Activated CD8-positive, alpha-beta memory T cell treated with anti-CD3 and anti-CD28 coated beads, Interleukin-2, amount 50 U/mL, for 1 hour (primary cell): ENCODE measurements around the gene CAMK4.
"Not testable (repeated sequence)": the region's sequence is repeated elsewhere in the genome, so short reads cannot be mapped to it uniquely, and the experiment has no call there.

Source experiments
- DNase-seq: peaks from one replicate; pipeline ENCODE4 v3.0.0-alpha.2; 2020; ENCODE audit errors: extremely low read depth

Gene CAMK4

DNA sequence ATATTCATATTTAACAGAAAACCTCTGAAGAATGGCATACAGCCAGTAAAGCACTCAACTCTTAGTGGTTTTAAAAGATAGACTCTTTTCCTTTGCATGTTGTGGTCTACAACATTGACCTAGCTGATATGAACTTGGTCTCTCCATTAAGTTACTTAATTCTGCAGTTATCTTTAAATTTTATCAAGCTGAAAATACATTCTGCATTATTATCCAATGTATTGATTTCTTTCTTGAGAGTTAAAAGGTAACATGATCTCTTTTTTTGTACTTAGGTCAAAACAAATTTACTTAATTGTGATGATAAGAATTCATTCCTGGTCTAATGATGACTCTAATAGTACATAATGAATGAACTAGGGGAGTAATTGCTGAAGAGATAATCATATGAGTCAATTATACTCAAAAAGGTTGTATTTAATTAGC, 155.2 kb downstream of the CAMK4 start:
- no peak for DNase-seq

DNA sequence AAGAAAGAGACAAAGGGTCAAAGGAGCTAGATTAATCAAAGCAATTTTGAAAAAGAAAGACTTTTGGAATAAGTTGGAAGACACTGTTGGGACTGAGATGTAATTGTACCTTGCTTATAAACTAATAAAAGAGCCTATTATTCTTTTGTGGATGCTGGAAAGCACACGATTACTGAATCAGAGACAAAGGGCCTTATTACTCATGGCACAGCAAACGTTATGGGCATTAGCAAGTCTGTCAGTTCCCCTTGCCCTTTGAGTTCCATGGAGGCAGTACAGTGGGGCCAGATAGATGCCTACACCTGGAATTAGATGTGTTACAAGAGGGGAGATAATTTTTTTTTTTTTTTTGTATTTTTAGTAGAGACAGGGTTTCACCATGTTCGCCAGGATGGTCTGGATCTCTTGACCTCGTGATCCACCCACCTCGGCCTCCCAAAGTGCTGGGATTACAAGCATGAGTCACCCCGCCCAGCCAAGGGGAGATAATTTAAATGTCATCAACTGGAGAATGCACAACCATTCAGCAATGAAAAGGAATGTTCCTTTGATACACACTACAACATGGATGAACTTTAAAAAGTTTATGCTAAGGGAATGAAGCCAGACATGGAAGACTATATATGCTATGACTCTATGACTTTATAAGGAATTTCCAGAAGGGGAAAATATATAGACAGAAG, 159.2 kb downstream of the CAMK4 start:
- no peak for DNase-seq

DNA sequence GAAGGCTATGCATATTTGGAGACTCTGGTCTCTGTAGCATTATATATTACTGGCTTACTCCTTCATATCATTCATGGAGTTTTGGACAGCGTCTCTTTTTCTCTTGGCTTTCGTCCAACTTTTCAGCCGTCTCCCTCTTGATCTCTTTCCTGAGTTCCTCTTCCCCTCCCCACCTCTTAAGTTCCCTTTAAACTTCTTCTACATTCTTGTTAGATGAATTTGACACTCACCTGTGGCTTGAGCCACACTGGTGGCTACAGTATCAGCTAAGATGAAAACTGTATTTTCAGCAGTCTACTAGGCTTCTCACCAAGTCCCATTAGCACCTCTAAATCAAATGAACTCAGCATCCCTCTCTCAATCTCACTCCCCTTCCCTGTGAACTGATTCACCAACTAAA, 160.0 kb downstream of the CAMK4 start:
- no peak for DNase-seq

DNA sequence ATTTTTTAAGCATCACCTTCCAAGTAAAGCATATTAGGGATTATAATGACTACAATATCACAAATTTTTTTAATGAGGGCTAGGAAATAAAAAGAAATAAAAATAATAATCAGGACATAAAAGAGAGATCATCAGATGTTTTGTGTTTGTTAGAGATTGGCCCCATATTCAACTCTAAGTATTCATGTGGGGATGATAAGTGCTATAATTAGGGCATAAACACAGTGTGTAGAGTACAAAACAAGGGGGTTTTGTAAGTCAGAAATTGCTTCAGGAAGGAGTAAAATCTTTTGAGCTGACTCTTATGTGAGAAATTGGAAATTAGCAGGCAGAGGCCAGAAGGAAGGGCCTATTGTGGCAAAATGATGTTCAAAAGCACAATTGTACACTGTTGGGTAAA, 160.9 kb downstream of the CAMK4 start:
- no peak for DNase-seq

DNA sequence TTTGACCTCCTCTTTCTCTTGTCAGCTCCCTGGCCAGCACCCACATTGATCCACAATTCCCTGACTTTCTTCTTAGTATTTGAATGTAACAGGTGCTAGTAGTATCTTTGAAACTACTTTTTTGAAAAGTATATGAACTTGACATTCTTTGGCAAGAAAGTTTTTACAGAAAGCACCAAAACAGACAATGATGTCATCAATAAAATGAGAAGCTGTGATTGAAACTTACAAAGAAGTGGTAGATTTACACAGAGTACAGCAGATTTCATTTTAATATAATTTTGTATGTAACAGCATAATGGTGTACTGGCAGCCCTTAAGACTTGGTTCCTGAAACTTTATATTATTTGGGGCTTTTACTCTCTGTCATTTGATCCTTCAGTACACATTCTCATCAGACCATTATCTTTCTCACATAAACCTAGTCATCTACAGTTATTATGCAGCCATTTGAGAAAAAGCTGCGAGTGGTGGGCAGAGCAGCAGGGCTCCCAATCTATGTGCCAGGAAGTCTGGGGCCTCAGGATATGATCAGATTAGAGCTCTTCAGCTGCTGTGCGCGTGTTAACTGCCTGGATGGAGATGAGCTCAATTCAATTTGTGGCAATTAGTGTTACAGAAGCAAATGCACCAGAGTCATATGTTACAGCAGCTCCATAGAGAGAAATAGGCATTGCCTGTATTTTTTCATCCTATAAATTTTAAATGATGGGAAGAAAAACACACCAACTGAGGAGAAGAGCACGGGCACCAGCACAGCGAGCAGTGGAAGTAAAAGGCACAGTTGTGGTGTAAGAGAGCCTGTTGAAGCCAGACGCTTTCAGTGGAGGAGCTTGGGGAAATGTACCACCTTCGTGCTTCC, 162.0 kb downstream of the CAMK4 start:
- DNase-seq, result no peak

DNA sequence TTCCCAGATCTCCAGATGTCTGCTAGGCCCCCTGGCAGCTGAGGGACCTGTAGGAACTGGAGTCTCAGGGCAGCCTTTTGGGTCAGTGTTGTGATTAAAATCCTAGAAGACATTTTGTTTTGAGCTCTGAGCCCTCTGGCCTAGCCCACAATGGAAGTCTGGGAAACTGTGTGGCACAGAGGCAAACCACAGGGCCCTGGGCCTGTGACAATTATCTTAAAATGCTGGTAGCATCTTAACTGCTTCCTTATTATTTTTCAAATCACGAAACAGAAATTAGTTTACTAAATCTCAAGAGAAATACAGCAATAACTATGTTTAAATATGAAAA, 162.6 kb downstream of the CAMK4 start:
- no peak for DNase-seq

DNA sequence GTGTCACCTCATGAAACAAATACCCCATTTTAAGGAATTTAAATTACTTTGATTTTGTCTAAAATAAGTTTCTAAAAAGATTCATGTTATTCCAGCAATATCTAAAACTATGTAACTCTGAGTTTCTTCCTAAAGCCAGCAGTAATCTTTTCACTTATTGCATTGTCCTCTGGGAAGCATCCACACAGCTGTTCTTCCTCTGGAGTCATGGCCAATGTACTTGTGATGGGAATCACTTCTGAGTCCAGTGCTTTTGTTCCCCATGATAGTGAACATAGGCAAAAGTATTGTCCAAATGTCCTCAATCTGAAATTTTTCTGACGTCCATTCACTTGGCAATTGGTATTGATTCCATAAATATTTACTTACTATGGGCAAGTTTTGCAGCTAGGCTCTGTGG, 163.2 kb downstream of the CAMK4 start:
- DNase-seq, result no peak

DNA sequence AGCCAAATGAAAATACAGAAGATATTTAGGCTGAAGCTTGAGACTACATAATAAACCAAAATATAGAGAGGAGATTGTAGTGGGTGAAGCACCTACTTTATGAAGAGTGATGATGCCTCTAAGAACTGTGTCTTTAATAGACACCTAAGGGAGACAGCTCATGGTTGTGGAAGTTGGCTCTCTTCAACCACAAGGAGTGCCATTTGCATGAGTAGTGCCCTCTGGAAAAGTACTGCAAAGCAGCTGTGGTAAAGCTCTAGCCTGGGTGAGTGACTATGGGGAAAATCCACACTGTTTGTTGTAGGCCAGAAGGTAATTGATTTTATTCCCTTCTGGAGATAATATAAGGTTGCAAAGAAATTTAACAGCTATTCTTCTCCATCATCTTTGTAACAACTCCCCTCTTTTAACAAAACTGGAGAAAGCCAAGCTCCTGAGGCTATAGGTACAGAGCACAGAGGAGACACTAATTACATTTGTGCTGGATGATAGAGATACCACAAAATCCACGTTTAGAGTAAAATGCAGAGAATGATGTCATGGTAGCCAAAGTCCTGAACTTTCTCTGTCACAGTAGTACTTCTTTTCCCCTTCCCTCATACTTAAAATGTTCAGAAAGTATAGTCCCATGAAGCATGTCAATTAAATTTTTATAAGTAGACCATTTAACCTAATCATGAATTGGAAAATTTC, 165.4 kb downstream of the CAMK4 start:
- DNase-seq, result no peak

DNA sequence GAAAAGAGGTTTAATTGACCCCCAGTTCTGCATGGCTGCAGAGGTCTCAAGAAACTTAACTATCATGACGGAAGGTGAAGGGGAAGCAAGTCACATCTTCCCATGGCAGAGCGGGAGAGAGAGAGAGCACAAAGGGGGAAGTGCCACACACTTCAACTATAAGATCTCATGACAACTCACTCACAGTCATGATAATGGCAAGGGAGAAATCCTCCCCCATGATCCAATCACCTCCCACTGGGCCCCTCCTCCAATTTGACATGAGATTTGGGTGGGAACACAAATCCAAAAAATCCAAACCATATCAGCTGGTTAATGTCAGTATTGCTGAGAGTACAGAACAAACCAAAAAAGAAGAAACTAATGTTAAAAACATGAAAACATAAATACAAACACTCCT, 168.0 kb downstream of the CAMK4 start:
- DNase-seq, result no peak

DNA sequence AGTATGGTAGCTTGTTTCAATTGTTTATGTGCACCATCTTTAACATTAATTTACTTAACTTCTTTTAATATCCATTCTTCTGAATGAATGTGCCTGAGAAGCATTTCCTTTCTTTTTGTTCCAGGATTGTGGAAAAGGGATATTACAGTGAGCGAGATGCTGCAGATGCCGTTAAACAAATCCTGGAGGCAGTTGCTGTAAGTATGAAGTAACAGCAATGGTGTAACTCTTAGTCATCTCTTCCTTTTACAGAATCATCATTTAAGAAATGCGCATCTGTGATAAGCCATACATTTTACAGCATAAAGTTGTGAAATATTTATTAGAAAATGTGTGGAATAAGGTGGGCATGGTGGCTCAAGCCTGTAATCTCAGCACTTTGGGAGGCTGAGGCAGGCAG, 170.4 kb downstream of the CAMK4 start:
- no peak for DNase-seq

DNA sequence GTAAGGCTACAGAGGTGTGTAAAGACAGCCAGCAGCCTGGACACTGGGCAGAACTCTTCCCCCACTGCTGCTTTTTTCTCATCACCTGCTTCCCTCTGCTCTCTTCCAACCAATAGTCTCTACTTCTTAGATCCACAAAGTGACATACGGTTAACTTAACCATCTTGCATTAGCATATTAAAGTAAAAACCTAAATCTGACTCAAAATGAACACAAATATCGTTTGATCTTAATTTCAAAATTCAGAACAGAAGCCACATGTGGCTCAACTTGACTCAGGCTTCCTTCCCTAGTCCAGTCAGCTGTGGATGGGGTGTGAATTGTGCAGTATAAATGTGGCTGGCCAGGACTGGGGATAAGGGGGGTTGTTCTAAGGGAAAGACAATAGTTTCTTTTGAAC, 173.8 kb downstream of the CAMK4 start:
- DNase-seq, result no peak

DNA sequence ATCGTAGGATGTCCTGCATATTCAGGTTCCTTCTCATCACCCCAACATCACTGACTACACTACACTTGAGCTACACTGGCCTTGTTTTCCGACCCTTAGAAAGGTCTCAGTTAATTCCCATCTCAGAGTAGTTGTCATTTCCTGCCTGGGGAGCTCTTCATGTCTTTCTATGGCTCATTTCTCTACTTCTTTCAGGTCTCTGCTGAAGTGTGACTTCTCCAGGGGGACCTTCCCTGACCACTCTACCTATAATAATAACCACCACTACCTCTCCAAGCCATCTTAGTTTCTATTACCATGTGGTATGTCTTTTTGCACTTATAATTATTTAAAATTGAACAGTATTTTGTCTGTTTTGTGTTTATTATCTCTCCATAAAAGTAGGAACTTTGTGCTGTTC, 174.9 kb downstream of the CAMK4 start:
- DNase-seq, result no peak

DNA sequence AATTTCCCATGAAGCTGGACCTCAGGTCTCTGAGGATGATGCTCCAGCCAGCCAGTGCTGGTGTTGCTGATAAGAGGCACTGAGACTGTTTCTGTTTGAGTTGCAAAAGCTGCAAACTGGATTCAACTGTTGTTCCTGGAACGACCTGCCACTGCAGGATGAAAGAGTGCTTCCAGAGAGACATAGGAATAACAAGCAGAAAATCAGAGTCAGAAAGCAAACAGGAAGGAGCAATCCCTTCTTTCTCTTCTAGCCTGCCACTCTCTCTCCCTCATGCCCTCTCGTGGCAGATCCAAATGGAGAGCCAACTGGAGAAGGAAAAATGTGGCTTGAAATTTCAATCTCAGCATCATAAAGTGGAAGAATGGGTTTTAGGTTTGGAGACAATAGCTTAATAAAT, 177.7 kb downstream of the CAMK4 start:
- no peak for DNase-seq

DNA sequence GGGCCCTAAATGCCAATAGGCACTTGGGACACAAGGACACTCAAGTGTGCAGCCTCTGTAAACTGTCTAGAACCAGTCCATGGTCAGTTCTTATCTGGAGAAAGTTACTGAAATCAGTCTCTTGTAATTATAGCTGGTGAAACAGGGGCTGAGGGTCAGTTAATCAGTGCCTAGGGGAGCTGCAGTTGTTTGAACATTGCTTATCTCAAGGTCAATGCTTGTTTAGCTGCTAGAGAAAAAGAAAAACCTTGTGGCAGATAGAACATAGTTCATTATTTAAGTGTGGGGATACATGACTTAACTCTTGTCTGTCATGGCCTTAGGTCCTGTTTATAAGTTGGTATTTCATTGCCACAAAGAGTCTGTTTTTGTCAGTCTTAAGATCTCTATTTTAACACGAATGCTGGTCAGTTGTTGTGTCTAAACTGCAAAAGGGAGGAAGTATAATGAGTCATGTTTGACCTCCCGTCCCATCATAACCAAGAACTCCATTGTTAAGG, 180.1 kb downstream of the CAMK4 start:
- DNase-seq, result no peak

DNA sequence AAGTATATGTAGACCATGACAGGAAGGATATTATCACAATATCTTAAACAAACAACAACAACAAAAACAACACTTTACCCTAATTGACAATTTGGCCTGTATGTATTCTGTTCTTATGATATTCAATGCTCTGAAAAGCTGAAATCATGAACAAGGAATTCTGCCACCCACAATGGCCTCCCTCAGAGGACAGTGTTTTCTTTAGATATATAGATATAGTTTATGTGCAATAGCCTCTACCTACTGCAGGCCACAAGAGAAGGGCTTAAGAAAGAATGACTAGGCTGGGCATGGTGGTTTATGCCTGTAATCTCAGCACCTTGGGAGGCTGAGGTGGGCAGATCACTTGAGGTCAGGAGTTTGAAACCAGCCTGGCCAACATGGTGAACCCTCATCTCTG, 183.4 kb downstream of the CAMK4 start:
- DNase-seq, result no peak

DNA sequence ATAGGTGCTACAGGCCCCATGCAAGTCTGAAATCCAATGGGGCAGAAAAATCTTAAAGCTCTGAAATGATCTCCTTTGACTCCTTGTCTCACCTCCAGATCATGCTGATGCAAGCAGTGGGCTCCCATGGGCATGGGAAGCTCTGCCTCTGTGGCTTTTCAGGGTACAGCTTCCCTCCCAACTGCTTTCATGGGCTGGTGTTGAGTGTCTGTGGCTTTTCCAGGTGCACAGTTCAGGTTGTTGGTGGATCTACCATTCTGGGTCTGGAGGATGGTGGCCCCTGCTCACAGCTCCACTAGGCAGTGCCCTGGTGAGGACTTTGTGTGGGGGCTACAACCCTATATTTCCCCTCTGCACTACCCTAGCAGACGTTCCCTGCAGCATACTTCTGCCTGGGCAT, 184.6 kb downstream of the CAMK4 start:
- DNase-seq, result no peak

DNA sequence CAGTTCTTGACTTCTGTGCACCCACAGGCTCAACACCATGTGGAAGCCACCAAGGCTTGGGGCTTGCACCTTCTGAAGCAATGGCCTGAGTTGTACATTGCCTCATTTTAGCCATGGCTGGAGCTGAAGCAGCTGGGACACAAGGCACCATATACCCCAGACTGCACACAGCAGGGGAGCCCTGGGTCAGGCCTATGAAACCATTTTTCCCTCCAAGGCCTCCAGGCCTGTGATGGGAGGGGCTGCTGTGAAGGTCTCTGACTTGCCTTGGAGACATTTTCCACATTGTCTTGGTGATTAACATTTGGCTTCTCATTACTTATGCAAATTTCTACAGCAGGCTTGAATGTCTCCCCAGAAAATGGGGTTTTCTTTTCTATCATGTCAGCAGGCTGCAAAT, 185.1 kb downstream of the CAMK4 start:
- not testable (repeated sequence) for DNase-seq

DNA sequence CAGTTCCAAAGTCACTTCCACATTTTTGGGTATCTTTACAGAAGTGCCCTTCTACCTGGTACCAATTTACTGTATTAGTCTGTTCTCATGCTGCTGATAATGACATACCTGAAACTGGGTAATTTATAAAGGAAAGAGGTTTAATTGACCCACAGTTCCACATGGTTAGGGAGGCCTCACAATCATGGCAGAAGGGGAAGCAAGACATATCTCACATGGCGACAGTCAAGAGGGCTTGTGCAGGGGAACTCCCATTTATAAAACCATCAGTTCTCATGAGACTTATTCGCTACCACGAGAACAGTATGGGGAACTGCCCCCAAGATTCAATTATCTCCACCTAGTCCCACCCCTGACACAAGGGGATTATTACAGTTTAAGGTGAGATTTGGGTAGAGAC, 185.9 kb downstream of the CAMK4 start:
- DNase-seq, result not testable (repeated sequence)

DNA sequence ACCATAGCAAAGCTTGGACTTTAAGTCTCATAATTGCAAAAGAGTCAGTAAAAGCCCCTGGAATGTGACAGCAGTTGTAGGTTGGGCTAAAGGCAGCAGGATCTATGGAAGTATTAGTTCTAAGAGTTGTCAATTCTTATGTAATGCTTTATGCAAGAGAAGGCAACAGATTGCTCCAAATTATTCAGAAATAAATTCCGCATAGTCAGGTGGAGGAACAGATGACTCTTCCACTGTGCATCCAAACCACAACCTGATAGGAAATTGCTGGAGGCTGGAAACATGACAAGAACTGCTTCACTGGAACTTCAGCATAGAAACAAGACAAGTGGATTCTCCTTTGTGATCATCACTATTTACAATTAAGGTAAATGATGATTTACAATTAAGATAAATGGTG, 187.1 kb downstream of the CAMK4 start:
- no peak for DNase-seq

DNA sequence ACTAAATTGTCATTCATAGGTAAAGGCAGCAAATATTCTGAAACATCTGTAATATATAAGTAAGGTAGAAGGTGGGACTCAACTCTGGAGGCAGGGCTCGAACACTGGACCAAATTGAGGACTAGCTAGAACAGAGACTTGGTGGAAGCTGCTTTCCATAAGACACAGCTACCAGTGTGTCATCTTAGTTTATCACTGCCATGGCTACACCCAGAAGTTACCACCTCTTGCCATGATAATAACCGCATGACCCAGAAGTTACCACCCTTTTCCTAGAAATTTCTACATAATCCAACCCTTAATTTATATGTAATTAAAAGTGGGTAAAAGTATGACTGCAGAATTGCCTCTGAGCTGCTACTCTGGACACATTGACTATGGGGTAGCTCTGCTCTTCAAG, 188.4 kb downstream of the CAMK4 start:
- DNase-seq, result no peak

DNA sequence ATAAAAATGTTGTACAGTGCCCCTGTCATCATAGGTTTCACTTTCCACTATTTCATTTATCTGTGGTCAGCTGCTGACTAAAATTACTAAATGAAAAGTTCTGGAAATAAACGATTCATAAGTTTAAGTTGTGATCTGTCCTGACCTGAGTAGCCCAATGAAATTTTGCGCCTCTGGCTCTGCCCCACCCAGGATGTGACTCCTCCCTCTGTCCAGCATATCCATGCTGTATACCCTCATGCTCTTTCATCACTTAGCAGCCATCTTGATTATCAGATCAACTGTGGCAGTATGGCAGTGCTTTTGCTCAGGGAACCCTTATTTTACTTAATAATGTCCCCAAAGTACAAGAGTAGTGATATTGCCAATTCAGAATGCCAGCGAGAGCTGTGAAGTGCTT, 190.9 kb downstream of the CAMK4 start:
- no peak for DNase-seq

DNA sequence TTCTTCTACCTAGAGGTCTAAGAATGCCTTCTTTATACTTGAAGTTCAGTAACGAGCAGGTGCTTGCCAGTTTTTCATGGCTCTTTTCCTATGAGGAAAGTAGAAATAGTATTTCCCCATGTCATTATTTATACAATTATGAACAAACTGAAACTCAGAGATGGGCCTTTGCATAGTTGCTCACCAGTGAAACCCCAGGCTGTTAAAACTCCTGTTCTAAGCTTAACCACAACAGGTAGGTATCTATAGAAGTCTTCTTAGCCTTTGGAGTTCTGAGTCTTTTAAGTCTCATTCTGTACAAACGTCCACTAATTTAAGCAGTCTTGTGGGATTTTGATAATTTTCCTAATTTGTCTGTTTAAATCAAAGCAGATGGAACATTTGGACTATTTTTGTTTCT, 198.1 kb downstream of the CAMK4 start:
- DNase-seq, result no peak
